OCI-LY1 (cell line): ENCODE results near the gene DLX6.

Source experiments
- EZH2 ChIP-seq: fragments of 200-600 bp; sonication (generic), shearing (Covaris generic); IDR thresholded peaks from 2 replicates; pipeline ENCODE4 v1.8.0; 2017; ENCODE audit warnings: borderline replicate concordance, mixed run types, mild to moderate bottlenecking, antibody characterized with exemption, low read length, moderate library complexity, mixed read lengths
- TF ChIP-seq, protein P1 (sequence below): fragments of 200-600 bp; sonication (generic), shearing (Covaris generic); IDR thresholded peaks from 2 replicates; pipeline ENCODE4 v1.5.1; 2017; ENCODE audit warnings: mild to moderate bottlenecking, antibody characterized with exemption, low read length, moderate library complexity, mixed read lengths

DNA sequence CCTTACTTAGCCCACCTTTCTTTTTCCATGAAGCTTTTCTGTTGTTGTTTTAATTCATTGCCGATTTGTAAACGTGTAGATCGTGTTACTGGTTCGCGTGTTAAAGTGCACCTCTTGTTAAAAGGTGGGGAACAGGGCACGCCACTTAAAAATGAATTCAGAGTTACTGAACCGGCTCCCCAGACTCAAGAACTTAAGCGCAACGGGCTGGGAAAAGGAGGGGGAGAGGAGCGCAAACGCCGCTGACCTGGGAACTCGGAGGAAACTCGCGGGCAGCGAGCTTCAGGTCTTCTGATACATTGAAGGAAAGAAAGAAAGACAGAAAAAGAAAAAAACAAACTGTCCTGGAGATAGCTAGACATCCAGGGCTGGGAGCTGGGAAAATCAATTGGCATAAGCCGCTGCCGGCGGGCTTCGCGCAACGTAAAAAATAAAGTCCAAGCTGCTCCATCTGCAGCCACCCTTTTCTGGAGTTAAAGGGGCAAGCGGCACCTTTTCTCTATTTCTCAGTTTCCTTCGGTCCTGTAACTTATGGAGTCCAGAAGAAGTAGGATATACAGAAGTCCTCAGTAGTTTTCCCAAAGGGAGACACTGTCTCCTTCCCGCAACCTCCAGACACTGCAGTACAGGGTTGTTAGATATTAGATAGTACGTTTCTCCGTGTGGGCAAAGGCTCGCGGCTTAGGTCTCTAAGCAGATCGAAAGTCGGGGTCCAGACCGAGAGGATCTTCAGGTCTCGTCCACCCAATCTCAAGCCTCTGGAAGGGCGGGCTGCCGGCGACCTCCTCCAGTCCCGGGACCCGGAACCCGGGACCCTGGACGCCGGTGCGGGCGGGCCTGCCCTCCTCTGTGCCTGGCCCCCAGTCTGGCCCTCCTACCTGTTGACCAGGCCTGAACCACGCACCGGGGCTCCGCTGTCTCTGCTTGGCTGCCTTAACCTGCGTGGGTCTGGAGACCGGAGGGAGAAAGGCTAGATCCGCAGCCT lies 1.8 kb upstream of the DLX6 start:
- TF ChIP-seq, protein P1, sequence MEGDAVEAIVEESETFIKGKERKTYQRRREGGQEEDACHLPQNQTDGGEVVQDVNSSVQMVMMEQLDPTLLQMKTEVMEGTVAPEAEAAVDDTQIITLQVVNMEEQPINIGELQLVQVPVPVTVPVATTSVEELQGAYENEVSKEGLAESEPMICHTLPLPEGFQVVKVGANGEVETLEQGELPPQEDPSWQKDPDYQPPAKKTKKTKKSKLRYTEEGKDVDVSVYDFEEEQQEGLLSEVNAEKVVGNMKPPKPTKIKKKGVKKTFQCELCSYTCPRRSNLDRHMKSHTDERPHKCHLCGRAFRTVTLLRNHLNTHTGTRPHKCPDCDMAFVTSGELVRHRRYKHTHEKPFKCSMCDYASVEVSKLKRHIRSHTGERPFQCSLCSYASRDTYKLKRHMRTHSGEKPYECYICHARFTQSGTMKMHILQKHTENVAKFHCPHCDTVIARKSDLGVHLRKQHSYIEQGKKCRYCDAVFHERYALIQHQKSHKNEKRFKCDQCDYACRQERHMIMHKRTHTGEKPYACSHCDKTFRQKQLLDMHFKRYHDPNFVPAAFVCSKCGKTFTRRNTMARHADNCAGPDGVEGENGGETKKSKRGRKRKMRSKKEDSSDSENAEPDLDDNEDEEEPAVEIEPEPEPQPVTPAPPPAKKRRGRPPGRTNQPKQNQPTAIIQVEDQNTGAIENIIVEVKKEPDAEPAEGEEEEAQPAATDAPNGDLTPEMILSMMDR: no peak
- no peak for TF ChIP-seq EZH2
